ENCODE results near the gene L1CAM.

DNA sequence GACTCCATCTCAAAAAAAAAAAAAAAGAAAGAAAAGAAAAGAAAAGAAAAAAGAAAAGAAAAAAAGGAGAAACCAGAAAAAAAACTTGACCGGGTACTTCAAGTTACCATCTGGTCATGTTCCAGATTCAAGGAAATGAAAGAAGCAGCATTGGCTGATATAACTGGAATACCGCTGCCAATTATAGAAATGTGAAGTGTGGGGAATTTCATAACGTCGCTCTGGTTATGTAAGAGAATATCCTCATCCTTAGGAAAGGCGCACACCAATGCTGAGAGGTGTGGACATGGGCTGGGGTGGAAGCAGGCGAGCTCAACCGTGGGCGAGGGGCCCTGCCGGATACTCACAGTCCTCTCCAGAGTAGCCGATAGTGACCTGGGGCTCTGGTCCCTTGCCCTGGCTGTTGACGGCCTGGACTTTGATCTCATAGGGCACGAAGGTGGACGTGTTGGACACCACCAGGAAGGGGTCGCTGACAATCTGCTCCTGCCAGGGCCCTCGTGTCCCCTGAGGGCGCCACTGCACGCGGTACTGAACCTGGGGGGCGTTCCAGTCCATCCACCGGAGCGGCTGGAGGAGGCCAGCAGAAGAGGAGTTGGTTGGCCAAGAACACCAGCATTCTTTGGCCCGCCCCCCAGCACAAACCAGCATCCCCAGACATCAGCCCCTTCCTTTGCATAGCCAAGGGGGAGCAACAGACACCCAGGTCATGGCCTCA is 19.5 kb downstream of the L1CAM start:
- TF ChIP-seq, protein P1, sequence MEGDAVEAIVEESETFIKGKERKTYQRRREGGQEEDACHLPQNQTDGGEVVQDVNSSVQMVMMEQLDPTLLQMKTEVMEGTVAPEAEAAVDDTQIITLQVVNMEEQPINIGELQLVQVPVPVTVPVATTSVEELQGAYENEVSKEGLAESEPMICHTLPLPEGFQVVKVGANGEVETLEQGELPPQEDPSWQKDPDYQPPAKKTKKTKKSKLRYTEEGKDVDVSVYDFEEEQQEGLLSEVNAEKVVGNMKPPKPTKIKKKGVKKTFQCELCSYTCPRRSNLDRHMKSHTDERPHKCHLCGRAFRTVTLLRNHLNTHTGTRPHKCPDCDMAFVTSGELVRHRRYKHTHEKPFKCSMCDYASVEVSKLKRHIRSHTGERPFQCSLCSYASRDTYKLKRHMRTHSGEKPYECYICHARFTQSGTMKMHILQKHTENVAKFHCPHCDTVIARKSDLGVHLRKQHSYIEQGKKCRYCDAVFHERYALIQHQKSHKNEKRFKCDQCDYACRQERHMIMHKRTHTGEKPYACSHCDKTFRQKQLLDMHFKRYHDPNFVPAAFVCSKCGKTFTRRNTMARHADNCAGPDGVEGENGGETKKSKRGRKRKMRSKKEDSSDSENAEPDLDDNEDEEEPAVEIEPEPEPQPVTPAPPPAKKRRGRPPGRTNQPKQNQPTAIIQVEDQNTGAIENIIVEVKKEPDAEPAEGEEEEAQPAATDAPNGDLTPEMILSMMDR (IDR thresholded peaks at IDR 0.05) = no peak
- no peak for TF ChIP-seq ZFX (IDR thresholded peaks at IDR 0.05; ENCODE audit: borderline replicate concordance)

Data from 22Rv1 (cell line).